Smooth muscle cell (in vitro differentiated cells): Measurements from ENCODE around the gene ASCL2. TPM values are rescaled to one million over a fixed set of nuclear protein-coding genes. Genes with fewer than 3 reads are reported as not detected.

ENCODE experiments used
- DNase-seq: peaks from one replicate; lab custom pipeline; 2025; ENCODE audit not compliant: unreplicated experiment; lab: John Stamatoyannopoulos, UW
- H2AFZ ChIP-seq: fragments of 200-600 bp; sonication (generic); 2 replicates; pipeline ENCODE4 v1.6.0; 2016; ENCODE audit warnings: antibody characterized with exemption, low read depth, mild to moderate bottlenecking
- H3F3A ChIP-seq: fragments of 200-600 bp; sonication (generic); 2 replicates; pipeline ENCODE4 v1.6.0; 2017; ENCODE audit warnings: antibody characterized with exemption, low read depth
- H3K27ac ChIP-seq: fragments of 200-600 bp; sonication (generic); 2 replicates; pipeline ENCODE4 v1.5.1; 2016; ENCODE audit warnings: low read depth, mild to moderate bottlenecking
- H3K27me3 ChIP-seq: fragments of 200-600 bp; sonication (generic); 2 replicates; pipeline ENCODE4 v1.6.1; 2016; ENCODE audit warnings: low read depth, mild to moderate bottlenecking
- H3K36me3 ChIP-seq: fragments of 200-600 bp; sonication (generic); 2 replicates; pipeline ENCODE4 v1.5.1; 2016; ENCODE audit warnings: low read depth
- H3K4me1 ChIP-seq: fragments of 200-600 bp; sonication (generic); 2 replicates; pipeline ENCODE4 v1.5.1; 2016; ENCODE audit warnings: low read depth
- H3K4me2 ChIP-seq: fragments of 200-600 bp; sonication (generic); 2 replicates; pipeline ENCODE4 v1.6.0; 2016; ENCODE audit warnings: mild to moderate bottlenecking
- H3K4me3 ChIP-seq: fragments of 200-600 bp; sonication (generic); 2 replicates; pipeline ENCODE4 v1.5.1; 2016; ENCODE audit warnings: mild to moderate bottlenecking
- H3K79me2 ChIP-seq: fragments of 200-600 bp; sonication (generic); 2 replicates; pipeline ENCODE4 v1.6.0; 2016; ENCODE audit warnings: low read depth, mild to moderate bottlenecking
- H3K9ac ChIP-seq: fragments of 200-600 bp; sonication (generic); 2 replicates; pipeline ENCODE4 v1.6.0; 2016; ENCODE audit warnings: low read depth
- H3K9me3 ChIP-seq: fragments of 200-600 bp; sonication (generic); replicated peaks from 2 replicates; pipeline ENCODE4 v1.5.1; 2016; ENCODE audit warnings: low read depth
- H4K20me1 ChIP-seq: fragments of 200-600 bp; sonication (generic); 2 replicates; pipeline ENCODE4 v1.6.0; 2016; ENCODE audit warnings: low read depth
- whole genome bisulfite sequencing: methylation state at CpG from one replicate; pipeline ENCODE4 v1.1.7; 2016; ENCODE audit warnings: low lambda C conversion rate; 5-methylcytosine and 5-hydroxymethylcytosine counted together
- polyA plus RNA-seq: library from polyadenylated mRNA; unstranded; fragments of >200 nt; fragmentation: Nextera tagmentation; extraction: Ambion mirVana; gene quantifications from 2 replicates; pipeline ENCODE4 v1.2.1, GENCODE V29; 2016
- total RNA-seq: library from RNA; depleted of rRNA; stranded (reverse); fragments of >200 nt; gene quantifications from 2 replicates; pipeline ENCODE4 v1.2.3, GENCODE V29; 2014
- TF ChIP-seq, protein P1 (sequence below): fragments of 200-600 bp; sonication (generic); IDR thresholded peaks from 2 replicates; pipeline ENCODE4 v1.5.1; 2017; ENCODE audit warnings: borderline replicate concordance, mild to moderate bottlenecking, antibody characterized with exemption; ENCODE audit not compliant: insufficient read depth, poor library complexity, severe bottlenecking

ASCL2 gene
- total and polyA plus RNA-seq, 2 experiments from 2014 or later = 0.33 TPM; not detected in 1

DNA sequence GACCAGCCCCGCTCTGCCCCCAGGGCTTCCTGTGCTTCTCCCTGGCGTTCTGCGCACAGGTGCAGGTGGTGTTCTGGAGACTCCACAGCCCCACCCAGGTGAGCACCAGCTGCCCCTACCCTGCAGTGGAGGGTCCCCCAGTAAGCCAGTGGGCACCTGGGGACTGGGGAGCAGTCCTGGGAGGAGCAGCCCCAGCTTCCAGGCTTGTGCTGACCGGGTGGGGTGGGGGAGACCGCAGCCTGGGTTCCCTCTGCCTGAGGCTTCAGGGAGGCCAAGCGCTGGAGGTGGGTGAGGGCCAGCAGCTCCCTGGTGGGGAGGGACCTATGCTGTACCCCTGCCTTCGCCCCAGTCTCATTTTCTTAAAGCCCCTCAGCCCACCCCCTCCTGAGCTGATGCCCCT lies 38.3 kb upstream of the ASCL2 start:
- Histone ChIP-seq H3K27me3 (no peaks in the 10 kb centered on the region), H2AFZ (no peak overlapping the region), H3K27ac (no peak overlapping the region), H3K9me3 (no peaks in the 10 kb centered on the region), H3K36me3 (no peaks in the 10 kb centered on the region), H4K20me1 (no peaks in the 10 kb centered on the region), H3K4me3 (no peak overlapping the region), H3K4me1 (peaks cover 5% of the 10 kb centered on the region), H3F3A (no peaks in the 10 kb centered on the region), H3K4me2 (no peak overlapping the region), H3K9ac (no peak overlapping the region), H3K79me2 (no peaks in the 10 kb centered on the region)
- 79% methylated on average over 7 of the region's 7 CpGs for WGBS
- TF ChIP-seq, protein P1, sequence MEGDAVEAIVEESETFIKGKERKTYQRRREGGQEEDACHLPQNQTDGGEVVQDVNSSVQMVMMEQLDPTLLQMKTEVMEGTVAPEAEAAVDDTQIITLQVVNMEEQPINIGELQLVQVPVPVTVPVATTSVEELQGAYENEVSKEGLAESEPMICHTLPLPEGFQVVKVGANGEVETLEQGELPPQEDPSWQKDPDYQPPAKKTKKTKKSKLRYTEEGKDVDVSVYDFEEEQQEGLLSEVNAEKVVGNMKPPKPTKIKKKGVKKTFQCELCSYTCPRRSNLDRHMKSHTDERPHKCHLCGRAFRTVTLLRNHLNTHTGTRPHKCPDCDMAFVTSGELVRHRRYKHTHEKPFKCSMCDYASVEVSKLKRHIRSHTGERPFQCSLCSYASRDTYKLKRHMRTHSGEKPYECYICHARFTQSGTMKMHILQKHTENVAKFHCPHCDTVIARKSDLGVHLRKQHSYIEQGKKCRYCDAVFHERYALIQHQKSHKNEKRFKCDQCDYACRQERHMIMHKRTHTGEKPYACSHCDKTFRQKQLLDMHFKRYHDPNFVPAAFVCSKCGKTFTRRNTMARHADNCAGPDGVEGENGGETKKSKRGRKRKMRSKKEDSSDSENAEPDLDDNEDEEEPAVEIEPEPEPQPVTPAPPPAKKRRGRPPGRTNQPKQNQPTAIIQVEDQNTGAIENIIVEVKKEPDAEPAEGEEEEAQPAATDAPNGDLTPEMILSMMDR = no peak
- no peak for DNase-seq

DNA sequence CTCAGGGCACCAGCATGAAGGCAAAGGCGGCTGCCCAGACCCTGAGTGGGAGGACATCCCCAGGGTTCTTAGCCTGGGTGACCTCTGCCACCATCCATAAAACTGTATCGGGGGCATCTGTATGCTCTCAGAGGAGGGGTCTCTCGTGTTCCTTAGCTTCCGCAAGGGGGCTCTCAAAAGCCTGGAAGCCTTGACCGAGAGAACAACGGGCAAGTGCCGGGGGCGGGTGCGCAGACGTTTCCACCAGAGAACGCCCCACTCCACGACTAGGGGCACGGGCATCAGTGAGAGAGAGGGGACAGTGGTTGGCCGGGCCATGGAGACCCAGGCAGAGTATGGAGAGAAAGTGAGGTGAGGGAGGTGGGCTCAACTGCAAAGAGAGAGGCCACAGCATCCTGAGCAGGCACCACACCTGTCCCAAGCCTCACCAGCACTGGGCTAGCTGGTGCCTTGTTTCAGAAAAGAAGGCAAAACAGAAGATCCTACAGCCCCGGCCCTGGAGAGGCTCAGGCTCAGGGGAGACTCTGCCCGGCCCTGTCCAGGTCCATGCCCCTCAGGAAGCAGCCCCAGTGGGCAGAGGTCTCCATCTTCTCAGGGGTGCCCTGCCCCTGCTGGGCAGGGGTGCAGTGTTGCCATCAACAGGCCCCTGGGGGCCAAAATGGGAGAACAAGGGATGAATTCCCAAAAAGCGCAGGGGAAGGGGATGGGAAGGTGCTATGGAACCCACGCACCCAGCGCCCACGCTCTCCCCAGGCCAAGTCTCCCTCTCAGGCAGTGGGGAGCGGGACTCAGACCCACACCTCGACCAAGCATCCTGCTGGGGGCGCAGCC lies 37.3 kb upstream of the ASCL2 start:
- 91% methylated on average over 23 of the region's 23 CpGs for WGBS
- H3K4me2 ChIP-seq = no peak overlapping the region
- no peaks in the 10 kb centered on the region for H4K20me1 ChIP-seq
- peaks cover 5% of the 10 kb centered on the region for H3K4me1 ChIP-seq
- H3K4me3 ChIP-seq = no peak overlapping the region
- no peak for DNase-seq
- no peaks in the 10 kb centered on the region for H3F3A ChIP-seq
- TF ChIP-seq, protein P1 = no peak
- no peaks in the 10 kb centered on the region for H3K36me3 ChIP-seq
- no peaks in the 10 kb centered on the region for H3K27me3 ChIP-seq
- H2AFZ ChIP-seq = no peak overlapping the region
- H3K27ac ChIP-seq = no peak overlapping the region
- H3K79me2 ChIP-seq = no peaks in the 10 kb centered on the region
- no peaks in the 10 kb centered on the region for H3K9me3 ChIP-seq
- H3K9ac ChIP-seq = no peak overlapping the region

DNA sequence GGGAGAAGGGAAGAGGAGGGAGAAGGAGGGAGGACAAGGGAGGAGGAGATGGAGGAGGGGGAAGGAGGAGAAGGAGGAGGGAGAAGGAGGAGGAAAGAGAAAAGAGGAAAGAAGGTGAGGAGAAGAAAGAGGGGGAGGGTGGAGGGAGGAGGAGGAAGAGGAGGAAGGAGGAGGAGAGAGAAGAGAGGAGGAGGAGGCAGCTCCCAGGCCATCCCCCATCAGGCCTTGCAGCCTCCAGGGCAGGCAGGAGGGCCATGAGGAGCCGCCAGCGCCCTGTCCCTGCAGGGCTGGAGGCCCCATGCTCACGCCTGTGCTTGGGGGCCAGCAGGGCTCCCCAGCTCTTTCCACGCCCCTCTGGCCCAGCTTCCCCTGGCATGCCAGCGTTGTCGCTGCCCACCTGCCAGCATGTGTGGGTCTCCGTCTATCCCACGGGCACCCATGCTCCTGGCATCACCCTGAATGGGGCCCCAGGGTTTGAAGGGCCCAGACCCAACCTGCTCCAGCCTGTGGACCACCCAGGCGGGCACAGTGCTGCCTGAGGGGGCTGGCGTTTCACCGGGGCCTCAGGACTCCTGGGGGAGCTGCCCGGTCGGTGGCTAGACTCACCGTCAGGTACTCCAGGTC lies 36.6 kb upstream of the ASCL2 start:
- Histone ChIP-seq H3K4me2 (no peak overlapping the region), H3K36me3 (no peaks in the 10 kb centered on the region), H3K4me1 (peaks cover 7% of the 10 kb centered on the region), H2AFZ (no peak overlapping the region), H3K9me3 (no peaks in the 10 kb centered on the region), H3K27me3 (no peaks in the 10 kb centered on the region), H3K27ac (no peak overlapping the region), H4K20me1 (no peaks in the 10 kb centered on the region), H3K9ac (no peak overlapping the region), H3K4me3 (no peak overlapping the region), H3K79me2 (no peaks in the 10 kb centered on the region), H3F3A (no peaks in the 10 kb centered on the region)
- WGBS = 82% methylated on average over 14 of the region's 14 CpGs
- TF ChIP-seq, protein P1 = no peak
- no peak for DNase-seq
